SK-N-SH (cell line): ENCODE data around the gene MROH2A.

Experiments used
- CHD2 ChIP-seq: fragments of 150-350 bp; IDR thresholded peaks from 2 replicates; pipeline ENCODE4 v1.6.1; 2018; ENCODE audit warnings: low read length; ENCODE audit not compliant: partially characterized antibody
- EP300 ChIP-seq, 2 experiments: IDR thresholded peaks; 2 replicates each; pipeline versions ENCODE4 v1.4.0 to v1.6.1; 2012; ENCODE audit warnings: borderline replicate concordance in 1 of 2, low read depth in 1 of 2, low read length in 1 of 2
- GABPA ChIP-seq: IDR thresholded peaks from 2 replicates; pipeline ENCODE4 v1.4.0; 2012; ENCODE audit warnings: low read depth, mild to moderate bottlenecking
- JUND ChIP-seq: IDR thresholded peaks from 2 replicates; pipeline ENCODE4 v1.4.0; 2012
- NFIC ChIP-seq: IDR thresholded peaks from 2 replicates; pipeline ENCODE4 v1.4.0; 2012; ENCODE audit warnings: borderline replicate concordance
- POLR2AphosphoS5 ChIP-seq: IDR thresholded peaks from 2 replicates; pipeline ENCODE4 v1.6.1; 2012; ENCODE audit warnings: low read depth, low read length
- SMC3 ChIP-seq: IDR thresholded peaks from 2 replicates; pipeline ENCODE4 v1.6.1; 2012; ENCODE audit warnings: low read depth, low read length, improper control_type of control experiment
- TCF12 ChIP-seq: IDR thresholded peaks from 2 replicates; pipeline ENCODE4 v1.4.0; 2012
- TEAD4 ChIP-seq: IDR thresholded peaks from 2 replicates; pipeline ENCODE4 v1.4.0; 2012; ENCODE audit warnings: mild to moderate bottlenecking, borderline replicate concordance; ENCODE audit not compliant: insufficient read depth
- TF ChIP-seq, protein P1 (sequence below): fragments of 200-600 bp; sonication (generic); IDR thresholded peaks from 2 replicates; pipeline ENCODE4 v1.6.1; 2017; ENCODE audit warnings: antibody characterized with exemption, mild to moderate bottlenecking, moderate library complexity
- TF ChIP-seq, protein P2 (sequence below): IDR thresholded peaks from 2 replicates; pipeline ENCODE4 v1.4.0; 2012; ENCODE audit warnings: low read depth, borderline replicate concordance

DNA sequence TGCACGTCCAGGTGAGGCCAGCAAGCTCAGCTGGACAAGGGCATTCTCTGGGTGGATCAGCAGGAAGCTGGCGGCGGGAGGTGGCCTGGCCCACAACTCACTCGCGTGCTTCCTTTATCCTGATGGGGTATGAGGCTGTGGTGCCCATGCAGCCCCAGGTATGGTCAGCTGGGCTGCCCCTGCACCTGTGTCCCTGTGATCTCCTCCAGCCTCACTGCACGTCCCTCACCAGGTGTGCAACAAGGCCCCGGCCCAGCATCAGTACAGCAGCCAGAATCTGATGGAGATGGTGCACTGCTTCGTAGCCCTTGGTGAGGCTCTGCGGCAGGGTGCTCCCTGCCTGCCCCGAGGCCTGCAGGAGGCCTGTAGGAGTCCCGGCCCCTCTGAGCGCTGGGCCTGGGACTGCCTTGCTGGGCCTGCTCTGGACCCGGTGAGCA is 17.6 kb downstream of the MROH2A start:
- TF ChIP-seq EP300 (IDR thresholded peaks at IDR 0.05; ENCODE audit: borderline replicate concordance in 1 of 2, low read depth in 1 of 2, low read length in 1 of 2), result no peak
- TF ChIP-seq, protein P1, sequence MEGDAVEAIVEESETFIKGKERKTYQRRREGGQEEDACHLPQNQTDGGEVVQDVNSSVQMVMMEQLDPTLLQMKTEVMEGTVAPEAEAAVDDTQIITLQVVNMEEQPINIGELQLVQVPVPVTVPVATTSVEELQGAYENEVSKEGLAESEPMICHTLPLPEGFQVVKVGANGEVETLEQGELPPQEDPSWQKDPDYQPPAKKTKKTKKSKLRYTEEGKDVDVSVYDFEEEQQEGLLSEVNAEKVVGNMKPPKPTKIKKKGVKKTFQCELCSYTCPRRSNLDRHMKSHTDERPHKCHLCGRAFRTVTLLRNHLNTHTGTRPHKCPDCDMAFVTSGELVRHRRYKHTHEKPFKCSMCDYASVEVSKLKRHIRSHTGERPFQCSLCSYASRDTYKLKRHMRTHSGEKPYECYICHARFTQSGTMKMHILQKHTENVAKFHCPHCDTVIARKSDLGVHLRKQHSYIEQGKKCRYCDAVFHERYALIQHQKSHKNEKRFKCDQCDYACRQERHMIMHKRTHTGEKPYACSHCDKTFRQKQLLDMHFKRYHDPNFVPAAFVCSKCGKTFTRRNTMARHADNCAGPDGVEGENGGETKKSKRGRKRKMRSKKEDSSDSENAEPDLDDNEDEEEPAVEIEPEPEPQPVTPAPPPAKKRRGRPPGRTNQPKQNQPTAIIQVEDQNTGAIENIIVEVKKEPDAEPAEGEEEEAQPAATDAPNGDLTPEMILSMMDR, result no peak
- TF ChIP-seq SMC3, result no peak
- TF ChIP-seq NFIC, result no peak
- TF ChIP-seq, protein P2, sequence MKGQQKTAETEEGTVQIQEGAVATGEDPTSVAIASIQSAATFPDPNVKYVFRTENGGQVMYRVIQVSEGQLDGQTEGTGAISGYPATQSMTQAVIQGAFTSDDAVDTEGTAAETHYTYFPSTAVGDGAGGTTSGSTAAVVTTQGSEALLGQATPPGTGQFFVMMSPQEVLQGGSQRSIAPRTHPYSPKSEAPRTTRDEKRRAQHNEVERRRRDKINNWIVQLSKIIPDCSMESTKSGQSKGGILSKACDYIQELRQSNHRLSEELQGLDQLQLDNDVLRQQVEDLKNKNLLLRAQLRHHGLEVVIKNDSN, result no peak
- TF ChIP-seq TEAD4, result no peak
- no peak for TF ChIP-seq POLR2AphosphoS5
- TF ChIP-seq JUND, result no peak
- no peak for TF ChIP-seq GABPA
- no peak for TF ChIP-seq TCF12
- TF ChIP-seq CHD2, result no peak
